ENCODE measurements around the gene SLC16A4. TPM values are rescaled to one million over a fixed set of nuclear protein-coding genes. Genes with fewer than 3 reads are reported as not detected.

Gene SLC16A4
- polyA plus RNA-seq, 1 of the 3 experiments (the other 2 are of a cell fraction): 3.0 TPM

DNA sequence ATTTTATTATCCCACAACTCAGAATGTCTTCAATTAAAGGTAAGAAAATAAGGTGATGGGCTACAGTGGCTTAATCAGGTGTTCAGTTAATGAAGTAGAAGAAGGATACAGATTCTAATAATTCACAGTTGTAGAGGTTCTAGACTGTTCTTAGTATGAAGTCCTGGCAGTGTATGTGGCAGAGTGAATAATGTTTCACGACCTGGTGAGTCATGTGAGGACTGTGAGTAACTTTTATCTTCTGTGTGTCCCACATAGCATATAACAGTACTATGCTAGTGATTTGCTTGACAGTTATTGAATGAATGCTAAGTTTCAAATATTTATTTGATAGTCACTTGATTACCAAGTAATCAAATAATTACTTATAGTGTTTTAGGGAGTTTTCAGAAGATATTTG is 20.0 kb downstream of the SLC16A4 start (continued):
- TF ChIP-seq MEF2A (IDR thresholded peaks at IDR 0.05; ENCODE audit: borderline replicate concordance, low read depth) (no peak), CHD2 (IDR thresholded peaks at IDR 0.05; ENCODE audit: low read length, partially characterized antibody) (no peak), EP300 (IDR thresholded peaks at IDR 0.05; ENCODE audit: borderline replicate concordance in 1 of 2, low read depth in 1 of 2, low read length in 1 of 2) (no peak), RAD21 (IDR thresholded peaks at IDR 0.05; ENCODE audit: low read length) (no peak), RFX5 (IDR thresholded peaks at IDR 0.05; ENCODE audit: low read length) (no peak), RXRA (IDR thresholded peaks at IDR 0.05; ENCODE audit: borderline replicate concordance, low read depth) (no peak), ELF1 (IDR thresholded peaks at IDR 0.05) (no peak), GATA2 (CRISPR knock-in tag; IDR thresholded peaks at IDR 0.05) (no peak), RCOR1 (IDR thresholded peaks at IDR 0.05; ENCODE audit: low read length) (no peak), NFIC (IDR thresholded peaks at IDR 0.05; ENCODE audit: borderline replicate concordance) (no peak), YY1 (IDR thresholded peaks at IDR 0.05; ENCODE audit: low read depth) (no peak), EZH2phosphoT487 (IDR thresholded peaks at IDR 0.05; ENCODE audit: borderline replicate concordance, low read depth) (no peak), FOSL2 (IDR thresholded peaks at IDR 0.05; ENCODE audit: borderline replicate concordance, low read depth) (peak; percentile 62; the same call in 1 of the 2 replicates), JUND (IDR thresholded peaks at IDR 0.05) (peak; percentile 24; the same call in 1 of the 2 replicates)
- TF ChIP-seq, protein P1, sequence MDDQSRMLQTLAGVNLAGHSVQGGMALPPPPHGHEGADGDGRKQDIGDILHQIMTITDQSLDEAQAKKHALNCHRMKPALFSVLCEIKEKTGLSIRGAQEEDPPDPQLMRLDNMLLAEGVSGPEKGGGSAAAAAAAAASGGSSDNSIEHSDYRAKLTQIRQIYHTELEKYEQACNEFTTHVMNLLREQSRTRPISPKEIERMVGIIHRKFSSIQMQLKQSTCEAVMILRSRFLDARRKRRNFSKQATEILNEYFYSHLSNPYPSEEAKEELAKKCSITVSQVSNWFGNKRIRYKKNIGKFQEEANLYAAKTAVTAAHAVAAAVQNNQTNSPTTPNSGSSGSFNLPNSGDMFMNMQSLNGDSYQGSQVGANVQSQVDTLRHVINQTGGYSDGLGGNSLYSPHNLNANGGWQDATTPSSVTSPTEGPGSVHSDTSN (IDR thresholded peaks at IDR 0.05): peak; percentile 55; the same call in 1 of the 2 replicates
- TF ChIP-seq, protein P2, sequence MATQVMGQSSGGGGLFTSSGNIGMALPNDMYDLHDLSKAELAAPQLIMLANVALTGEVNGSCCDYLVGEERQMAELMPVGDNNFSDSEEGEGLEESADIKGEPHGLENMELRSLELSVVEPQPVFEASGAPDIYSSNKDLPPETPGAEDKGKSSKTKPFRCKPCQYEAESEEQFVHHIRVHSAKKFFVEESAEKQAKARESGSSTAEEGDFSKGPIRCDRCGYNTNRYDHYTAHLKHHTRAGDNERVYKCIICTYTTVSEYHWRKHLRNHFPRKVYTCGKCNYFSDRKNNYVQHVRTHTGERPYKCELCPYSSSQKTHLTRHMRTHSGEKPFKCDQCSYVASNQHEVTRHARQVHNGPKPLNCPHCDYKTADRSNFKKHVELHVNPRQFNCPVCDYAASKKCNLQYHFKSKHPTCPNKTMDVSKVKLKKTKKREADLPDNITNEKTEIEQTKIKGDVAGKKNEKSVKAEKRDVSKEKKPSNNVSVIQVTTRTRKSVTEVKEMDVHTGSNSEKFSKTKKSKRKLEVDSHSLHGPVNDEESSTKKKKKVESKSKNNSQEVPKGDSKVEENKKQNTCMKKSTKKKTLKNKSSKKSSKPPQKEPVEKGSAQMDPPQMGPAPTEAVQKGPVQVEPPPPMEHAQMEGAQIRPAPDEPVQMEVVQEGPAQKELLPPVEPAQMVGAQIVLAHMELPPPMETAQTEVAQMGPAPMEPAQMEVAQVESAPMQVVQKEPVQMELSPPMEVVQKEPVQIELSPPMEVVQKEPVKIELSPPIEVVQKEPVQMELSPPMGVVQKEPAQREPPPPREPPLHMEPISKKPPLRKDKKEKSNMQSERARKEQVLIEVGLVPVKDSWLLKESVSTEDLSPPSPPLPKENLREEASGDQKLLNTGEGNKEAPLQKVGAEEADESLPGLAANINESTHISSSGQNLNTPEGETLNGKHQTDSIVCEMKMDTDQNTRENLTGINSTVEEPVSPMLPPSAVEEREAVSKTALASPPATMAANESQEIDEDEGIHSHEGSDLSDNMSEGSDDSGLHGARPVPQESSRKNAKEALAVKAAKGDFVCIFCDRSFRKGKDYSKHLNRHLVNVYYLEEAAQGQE (IDR thresholded peaks at IDR 0.05; ENCODE audit: low read depth, low read length): no peak
- TF ChIP-seq, protein P3, sequence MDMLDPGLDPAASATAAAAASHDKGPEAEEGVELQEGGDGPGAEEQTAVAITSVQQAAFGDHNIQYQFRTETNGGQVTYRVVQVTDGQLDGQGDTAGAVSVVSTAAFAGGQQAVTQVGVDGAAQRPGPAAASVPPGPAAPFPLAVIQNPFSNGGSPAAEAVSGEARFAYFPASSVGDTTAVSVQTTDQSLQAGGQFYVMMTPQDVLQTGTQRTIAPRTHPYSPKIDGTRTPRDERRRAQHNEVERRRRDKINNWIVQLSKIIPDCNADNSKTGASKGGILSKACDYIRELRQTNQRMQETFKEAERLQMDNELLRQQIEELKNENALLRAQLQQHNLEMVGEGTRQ (IDR thresholded peaks at IDR 0.05; ENCODE audit: borderline replicate concordance, low read depth, low read length): no peak
- TF ChIP-seq, protein P4, sequence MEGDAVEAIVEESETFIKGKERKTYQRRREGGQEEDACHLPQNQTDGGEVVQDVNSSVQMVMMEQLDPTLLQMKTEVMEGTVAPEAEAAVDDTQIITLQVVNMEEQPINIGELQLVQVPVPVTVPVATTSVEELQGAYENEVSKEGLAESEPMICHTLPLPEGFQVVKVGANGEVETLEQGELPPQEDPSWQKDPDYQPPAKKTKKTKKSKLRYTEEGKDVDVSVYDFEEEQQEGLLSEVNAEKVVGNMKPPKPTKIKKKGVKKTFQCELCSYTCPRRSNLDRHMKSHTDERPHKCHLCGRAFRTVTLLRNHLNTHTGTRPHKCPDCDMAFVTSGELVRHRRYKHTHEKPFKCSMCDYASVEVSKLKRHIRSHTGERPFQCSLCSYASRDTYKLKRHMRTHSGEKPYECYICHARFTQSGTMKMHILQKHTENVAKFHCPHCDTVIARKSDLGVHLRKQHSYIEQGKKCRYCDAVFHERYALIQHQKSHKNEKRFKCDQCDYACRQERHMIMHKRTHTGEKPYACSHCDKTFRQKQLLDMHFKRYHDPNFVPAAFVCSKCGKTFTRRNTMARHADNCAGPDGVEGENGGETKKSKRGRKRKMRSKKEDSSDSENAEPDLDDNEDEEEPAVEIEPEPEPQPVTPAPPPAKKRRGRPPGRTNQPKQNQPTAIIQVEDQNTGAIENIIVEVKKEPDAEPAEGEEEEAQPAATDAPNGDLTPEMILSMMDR (IDR thresholded peaks at IDR 0.05): no peak

All from SK-N-SH (cell line).